CD4-positive, alpha-beta T cell treated with Interleukin-12 subunit alpha and Interleukin-12 subunit beta, for 1 hour (primary cell): ENCODE data around the gene IQCM.
"Not testable (repeated sequence)": the region's sequence is repeated elsewhere in the genome, so short reads cannot be mapped to it uniquely, and the experiment has no call there.

ENCODE experiments used
- DNase-seq: peaks from one replicate; pipeline ENCODE4 v3.0.0-alpha.2; 2020

The IQCM gene

DNA sequence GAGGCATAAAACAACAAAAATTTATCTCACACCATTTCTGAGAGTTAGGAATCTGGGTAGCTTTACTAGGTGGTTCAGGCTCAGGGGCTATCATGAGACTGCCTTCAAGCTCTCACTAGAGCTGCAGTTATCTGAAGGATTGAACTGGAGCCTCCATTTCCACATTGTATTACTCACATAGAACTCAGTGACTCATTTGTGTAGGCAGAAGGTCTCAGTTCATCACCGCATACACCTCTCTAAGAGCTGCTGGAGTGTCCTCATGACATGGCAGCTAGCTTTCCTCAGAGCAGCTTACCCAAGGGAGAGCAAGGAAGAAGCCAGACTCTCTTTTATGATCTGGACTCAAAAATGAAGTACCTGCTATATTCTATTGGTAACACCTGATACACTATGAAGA, 389.2 kb downstream of the IQCM start:
- no peak for DNase-seq

- no peak for DNase-seq
These were observed 406.1 kb downstream of the IQCM start for GRCh38 chr4:149409555-149409962.

GRCh38 chr4:149409146-149409545, 406.5 kb downstream of the IQCM start:
- DNase-seq, result no peak

DNA sequence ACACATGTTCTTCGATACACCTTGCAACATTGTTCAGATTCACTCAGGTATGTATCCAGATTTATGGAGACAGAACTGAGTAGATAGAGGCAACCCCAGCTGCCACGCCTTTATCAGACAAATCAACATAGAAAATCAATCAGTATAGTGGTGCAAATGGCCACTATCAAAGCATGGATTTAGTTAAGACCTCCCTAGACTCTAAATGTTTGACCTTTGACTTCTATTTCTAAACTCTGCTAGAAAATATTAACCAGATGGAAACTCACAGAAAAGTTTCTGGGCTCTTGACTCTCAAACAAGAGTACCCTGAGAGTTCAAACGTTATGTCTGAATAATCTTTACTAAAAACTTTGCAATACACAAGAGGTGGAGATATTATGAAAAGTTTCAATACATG, 411.5 kb downstream of the IQCM start:
- no peak for DNase-seq

- DNase-seq, result no peak
These were observed 412.6 kb downstream of the IQCM start for GRCh38 chr4:149403081-149403480.

- no peak for DNase-seq
These were observed 416.6 kb downstream of the IQCM start for GRCh38 chr4:149398993-149399392.

GRCh38 chr4:149370785-149371420, 444.7 kb downstream of the IQCM start:
- DNase-seq, result no peak

DNA sequence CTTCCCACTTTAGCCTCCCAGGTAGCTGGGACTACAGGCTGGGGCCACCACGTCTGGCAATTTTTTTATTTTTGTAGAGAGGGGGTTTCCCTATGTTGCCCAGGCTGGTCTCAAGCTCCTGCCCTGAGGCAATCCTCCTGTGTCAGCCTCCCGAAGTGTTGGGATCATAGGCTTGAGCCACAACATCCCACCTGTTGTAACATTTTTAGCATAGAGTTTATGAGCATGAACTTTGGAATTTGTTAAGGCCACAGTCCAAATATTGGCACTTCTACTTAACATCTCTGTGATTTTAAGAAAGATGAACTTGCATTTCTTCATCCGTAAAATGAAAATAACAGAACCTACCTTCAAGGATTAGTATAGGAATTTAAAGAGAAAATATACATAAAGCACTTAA, 445.6 kb downstream of the IQCM start:
- DNase-seq, result no peak

- no peak for DNase-seq
These were observed 462.4 kb downstream of the IQCM start for GRCh38 chr4:149353241-149353640.

DNA sequence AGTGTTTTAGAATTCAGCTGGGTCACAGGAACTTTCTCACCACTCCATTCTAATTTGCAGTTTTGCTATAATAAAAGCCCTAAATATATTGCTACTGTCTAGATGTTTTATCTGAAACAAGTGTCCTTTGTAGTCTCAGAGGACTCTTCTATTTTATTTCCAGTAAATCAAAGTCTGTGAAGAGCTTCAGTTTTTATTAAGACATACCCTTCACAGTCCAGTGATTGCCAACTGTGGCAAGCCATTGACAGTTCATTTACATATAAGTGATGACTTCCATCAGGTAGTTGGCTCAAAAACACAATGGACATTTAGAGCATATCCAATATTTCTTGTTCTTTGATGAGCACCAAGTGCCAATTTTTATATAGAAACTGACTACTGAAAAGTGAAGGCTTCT, 466.1 kb downstream of the IQCM start:
- no peak for DNase-seq

DNA sequence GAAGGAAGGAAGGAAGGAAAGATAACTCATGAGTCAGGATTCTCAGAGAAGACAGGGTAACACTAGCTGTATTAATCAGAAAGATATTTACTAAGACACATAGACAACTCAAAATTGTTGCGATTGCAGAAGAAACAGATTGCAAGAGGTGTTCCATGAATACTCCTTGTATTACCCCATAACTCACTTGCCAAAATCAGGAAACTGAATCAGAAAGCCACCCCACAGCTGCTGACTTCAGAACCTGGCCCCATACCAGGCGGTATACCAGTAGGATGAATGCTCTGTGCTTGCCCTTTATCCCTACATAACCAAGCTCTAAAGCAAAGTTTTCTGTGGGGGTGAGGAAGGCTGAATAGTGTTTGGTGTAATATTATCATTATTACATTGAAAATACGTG, 468.5 kb downstream of the IQCM start:
- no peak for DNase-seq

DNA sequence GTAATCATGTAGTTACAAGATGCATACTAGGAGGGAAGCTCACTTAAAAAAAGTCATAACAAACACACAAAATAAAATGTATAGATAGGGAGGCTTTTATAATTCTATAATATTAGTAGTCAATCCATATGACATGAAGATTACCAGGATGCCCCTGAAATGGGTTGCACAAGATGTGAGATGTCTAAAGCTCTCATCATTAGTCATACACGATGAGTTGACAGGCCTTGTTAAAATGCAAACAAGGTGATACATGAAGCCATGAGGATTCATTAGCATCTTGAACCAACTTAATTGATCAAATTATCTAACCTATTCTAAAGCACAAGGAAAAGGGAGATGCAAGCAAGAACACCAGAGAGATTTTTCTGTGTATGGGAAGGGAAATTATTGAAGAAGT, 470.2 kb downstream of the IQCM start:
- no peak for DNase-seq

DNA sequence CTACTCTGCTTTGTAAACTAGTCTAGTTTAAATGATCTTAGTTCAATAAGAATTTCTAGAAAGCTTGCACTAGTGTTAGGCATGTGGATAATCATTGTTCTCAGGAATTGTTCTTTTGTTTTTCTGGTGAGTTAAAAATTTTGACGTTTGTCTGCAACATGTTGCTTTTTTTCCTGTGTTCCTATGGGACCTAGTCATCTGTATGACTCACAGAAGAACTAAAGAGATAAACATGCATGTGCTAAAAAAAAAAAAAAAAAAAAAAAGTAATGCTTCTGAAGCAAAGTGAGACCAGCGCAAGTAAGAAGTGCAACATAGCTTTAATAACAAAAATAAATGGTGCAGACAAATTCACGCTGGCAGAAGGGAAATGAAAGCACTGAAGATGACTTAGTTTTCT, 471.2 kb downstream of the IQCM start:
- no peak for DNase-seq

GRCh38 chr4:149343614-149344013, 472.0 kb downstream of the IQCM start:
- no peak for DNase-seq

DNA sequence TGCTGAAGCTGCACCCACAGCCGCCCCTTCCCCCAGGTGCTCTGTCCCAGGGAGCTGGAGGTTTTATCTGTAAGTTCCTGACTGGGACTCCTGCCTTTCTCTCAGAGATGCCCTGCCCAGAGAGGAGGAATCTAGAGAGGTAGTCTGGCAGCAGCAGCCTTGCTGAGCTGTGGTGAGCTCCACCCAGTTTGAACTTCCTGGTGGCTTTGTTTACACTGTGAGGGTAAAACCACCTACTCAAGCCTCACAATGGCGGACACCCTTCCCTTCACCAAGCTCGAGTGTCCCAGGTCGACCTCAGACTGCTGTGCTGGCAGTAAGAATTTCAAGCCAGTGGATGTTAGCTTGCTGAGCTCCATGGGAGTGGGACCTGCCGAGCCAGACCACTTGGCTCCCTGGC, 474.5 kb downstream of the IQCM start:
- DNase-seq, result not testable (repeated sequence)

DNA sequence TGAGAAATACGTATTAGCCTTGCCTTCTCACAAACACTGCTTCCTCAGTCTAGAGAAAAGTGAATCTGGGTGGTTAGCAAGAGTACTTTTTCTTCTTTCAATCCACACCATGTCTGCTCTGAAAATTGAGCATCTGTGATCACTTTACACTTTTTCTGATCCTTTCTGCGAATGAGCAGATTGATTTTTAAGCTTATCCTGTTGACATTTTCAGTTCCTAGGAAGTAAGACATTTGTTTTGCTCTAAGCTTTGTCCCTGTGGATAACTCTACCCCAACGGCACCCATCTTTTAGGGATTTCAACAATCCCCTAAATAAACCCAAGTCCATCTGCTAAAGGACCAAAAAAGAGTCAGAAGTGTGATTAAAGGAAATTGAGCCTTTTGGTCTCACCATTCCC, 487.5 kb downstream of the IQCM start:
- DNase-seq, result no peak

DNA sequence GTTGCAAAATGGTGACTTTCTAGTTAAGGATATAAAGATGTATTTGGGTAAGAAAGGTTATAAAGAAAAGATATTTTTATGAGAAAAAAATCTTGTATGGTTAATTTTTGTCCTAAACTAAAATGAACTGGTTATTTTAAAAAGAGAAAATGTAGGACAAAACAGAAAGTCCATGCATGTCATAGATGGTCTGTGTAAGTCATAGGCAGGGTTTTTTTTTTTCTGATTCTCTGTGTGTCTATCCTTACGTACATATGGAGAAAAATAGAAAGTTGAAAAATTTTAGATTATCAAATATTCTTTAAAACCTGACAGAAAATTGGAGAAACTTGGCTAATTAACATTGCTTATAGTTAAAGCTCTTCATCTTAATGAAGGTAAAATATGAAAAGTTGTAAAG, 493.4 kb downstream of the IQCM start:
- DNase-seq, result no peak

DNA sequence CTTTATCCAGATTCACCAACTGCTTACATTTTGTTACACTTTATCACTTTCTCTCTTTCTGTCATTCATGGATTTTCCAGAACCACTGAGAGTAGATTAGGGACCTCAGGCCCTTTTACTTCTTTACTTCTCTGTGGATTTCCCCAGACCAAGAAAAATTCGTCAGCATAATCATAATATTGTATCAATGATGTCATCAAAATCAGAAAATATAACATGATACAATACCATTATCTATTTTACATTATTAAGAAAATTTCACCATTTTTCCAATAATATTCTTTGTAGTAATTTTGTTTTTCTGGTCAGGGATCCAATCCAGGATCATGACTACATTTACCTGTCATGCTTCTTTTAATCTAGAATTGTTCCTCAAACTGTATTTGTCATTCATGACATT, 494.2 kb downstream of the IQCM start:
- DNase-seq, result no peak

DNA sequence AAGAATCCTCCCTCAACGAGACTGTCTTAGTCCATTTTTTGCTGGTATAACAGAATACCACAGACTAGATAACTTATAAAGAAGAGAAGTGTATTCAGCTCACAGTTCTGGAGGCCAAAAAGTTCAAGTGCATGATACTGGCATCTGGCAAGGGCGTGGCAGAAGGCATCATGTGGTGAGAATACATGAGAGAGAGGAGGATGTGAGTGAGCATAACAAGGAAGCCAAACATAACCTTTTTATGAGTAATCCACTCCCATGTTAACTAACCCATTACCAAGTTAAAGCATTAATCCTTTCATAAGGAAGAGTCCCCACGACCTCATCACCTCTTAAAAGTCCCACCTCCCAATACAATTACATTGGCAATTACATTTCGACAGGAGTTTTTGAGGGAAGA, 504.6 kb downstream of the IQCM start:
- DNase-seq, result no peak

DNA sequence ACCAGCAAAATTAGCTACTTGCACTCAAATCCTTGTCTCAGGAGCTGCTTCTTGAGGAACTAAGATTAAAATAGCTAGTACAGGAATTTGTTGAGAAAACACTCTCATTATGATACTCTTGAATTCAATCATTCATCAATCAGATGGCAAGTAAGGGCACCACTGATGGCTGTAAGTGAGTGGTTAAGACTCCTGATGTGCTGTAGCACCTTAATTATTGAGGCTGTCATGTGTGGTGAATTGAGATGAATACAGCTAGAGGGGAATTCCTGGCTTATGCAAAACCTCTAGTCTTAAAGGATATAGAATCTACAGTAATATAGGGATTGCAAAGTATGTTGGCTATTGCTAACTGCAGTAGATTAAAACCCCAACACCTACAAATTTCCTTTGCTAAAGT, 509.1 kb downstream of the IQCM start:
- DNase-seq, result no peak
